ENCODE measurements around the gene PLIN5. TPM values are rescaled to one million over a fixed set of nuclear protein-coding genes. Genes with fewer than 3 reads are reported as not detected.

Gene PLIN5
- total RNA-seq, 1 donor from 2014 or later = 17.2 TPM

DNA sequence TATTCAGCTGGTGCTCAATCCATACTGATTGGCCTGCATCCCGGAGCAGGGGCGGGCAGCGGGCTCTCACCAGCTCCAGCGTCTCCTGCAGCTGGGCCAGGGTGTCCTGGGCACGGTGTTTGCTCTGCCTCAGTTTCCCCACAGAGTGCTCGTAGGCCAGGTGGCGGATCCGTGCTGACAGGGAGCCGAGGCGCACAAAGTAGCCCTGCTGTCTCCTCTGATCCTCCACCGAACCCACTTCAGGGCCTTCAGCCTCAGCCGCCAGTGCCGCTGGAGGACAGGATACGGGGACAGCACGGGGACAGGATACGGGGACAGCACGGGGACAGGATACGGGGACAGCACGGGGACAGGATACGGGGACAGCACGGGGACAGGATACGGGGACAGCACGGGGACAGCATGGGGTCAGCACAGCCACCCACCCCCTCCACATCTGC, 9.4 kb downstream of the PLIN5 start:
- H3K27me3 ChIP-seq = no peaks in the 10 kb centered on the region
- H3K9me3 ChIP-seq = no peaks in the 10 kb centered on the region
- intact Hi-C loops (cut with DNase I) = no loop called here
- DNase-seq (no peak), ATAC-seq (no peak)
- no peaks in the 10 kb centered on the region for H3K36me3 ChIP-seq
- no peak overlapping the region for H3K27ac ChIP-seq
- TF ChIP-seq, protein P1, sequence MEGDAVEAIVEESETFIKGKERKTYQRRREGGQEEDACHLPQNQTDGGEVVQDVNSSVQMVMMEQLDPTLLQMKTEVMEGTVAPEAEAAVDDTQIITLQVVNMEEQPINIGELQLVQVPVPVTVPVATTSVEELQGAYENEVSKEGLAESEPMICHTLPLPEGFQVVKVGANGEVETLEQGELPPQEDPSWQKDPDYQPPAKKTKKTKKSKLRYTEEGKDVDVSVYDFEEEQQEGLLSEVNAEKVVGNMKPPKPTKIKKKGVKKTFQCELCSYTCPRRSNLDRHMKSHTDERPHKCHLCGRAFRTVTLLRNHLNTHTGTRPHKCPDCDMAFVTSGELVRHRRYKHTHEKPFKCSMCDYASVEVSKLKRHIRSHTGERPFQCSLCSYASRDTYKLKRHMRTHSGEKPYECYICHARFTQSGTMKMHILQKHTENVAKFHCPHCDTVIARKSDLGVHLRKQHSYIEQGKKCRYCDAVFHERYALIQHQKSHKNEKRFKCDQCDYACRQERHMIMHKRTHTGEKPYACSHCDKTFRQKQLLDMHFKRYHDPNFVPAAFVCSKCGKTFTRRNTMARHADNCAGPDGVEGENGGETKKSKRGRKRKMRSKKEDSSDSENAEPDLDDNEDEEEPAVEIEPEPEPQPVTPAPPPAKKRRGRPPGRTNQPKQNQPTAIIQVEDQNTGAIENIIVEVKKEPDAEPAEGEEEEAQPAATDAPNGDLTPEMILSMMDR (IDR thresholded peaks at IDR 0.05) = no peak
- H3K4me1 ChIP-seq = no peaks in the 10 kb centered on the region
- no peak overlapping the region for H3K4me3 ChIP-seq

DNA sequence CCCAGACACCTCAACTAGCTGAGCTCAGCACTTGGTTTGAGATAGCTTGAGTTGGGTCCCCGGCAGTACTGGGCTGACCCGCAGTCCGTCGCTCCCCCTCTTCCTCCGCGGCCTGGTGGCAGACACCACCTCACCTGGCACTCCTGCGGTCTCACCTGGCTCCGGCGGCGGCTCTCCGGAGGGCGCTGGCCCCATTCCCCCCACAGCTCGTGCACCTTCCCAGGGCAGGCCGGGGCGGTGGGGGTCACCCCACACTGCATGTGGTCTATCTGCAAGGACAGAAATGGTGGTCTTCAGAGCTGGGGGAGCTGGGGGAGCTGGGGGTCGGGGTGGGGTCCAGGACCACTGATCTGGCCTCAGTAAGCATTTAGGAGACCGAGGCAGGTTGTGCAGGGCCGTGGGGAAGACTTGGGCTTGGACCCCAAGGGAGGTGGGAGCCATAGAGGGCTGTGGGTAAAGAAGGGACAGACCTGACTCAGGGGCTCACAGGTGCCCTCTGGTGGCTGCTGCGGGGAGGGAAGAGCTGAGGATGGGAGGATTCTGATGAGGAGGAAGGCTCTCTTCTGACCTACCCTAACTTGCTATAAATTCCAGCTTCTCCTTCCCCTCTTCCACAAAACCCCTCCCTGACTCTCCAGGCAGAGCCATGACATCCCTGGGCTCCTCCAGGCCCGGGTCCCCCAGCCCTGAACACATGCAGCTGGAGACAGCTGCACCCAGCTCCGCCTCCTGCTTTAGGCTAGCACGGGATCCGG, 10.0 kb downstream of the PLIN5 start:
- no peaks in the 10 kb centered on the region for H3K4me1 ChIP-seq
- ATAC-seq (peak; percentile 80), DNase-seq (peak; percentile 82)
- TF ChIP-seq, protein P1 (IDR thresholded peaks at IDR 0.05) = peak; percentile 74
- no peaks in the 10 kb centered on the region for H3K27me3 ChIP-seq
- intact Hi-C loops (cut with DNase I) = no loop called here
- no peaks in the 10 kb centered on the region for H3K9me3 ChIP-seq
- H3K36me3 ChIP-seq = no peaks in the 10 kb centered on the region
- no peak overlapping the region for H3K4me3 ChIP-seq
- H3K27ac ChIP-seq = no peak overlapping the region

DNA sequence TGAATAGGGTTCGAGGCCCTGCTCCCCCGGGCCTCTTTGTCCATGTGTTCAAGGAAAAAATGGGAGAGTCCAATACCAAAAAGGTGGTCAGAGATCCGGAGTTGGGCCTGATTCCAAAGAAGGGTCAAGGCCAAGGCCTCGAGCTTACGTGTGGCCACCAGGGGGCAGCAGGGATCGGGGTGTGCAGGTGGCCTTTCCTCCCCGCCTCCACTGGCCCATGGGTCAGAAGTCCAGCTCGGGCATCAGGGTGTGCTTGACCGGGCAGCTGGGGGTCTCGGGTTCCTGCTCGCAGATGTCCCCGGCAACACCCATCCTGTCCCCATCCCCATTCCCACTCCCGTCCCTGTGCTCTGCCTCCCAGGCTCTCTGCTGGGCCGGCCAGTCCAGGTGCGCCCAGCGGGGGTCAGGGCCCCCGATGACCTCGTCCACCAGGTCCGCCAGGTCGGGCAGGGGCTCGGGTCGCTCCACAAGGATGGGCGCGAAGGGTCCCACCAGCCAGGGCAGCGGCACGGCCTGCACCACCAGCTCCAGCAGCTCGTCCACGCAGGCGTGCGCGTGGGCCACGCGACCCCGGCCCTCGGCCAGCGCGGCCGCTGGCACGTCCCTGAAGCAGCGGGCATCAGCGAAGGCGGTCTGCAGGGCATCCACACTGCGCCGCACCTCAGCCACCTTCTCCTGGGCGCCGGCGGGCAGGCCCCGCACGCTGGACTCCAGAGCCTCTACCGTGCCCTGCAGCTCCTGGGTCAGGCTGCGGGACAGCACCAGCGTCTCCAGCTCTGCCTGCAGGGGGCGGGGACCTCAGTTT, 11.5 kb downstream of the PLIN5 start:
- H3K4me3 ChIP-seq = no peak overlapping the region
- no peaks in the 10 kb centered on the region for H3K9me3 ChIP-seq
- H3K4me1 ChIP-seq = no peaks in the 10 kb centered on the region
- intact Hi-C loops (cut with DNase I) = no loop called here
- no peaks in the 10 kb centered on the region for H3K36me3 ChIP-seq
- DNase-seq (peak; percentile 83), ATAC-seq (peak; percentile 71)
- no peak overlapping the region for H3K27ac ChIP-seq
- no peaks in the 10 kb centered on the region for H3K27me3 ChIP-seq
- TF ChIP-seq, protein P1 (IDR thresholded peaks at IDR 0.05) = peak; percentile 59

- intact Hi-C loops (cut with DNase I) = no loop called here
- no peak for ATAC-seq
Observed at GRCh38 chr19:4522291-4523002, 12.6 kb downstream of the PLIN5 start.

DNA sequence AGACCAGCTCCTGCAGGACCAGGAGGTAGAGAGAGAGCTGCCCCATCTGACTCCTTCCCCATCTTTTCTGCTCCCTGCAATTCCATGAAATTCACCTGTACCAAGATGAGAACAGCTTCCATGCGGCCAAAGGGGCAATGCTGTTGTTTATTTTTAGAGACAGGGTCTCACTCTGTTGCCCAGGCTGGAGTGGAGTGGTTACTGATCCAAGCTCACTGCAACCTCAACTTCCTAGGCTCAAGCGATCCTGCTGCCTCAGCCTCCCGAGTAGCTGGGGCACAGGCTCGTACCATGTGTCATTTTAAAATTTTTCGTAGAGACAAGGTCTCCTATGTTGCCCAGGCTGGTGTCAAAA, 13.2 kb downstream of the PLIN5 start:
- TF ChIP-seq, protein P1 (IDR thresholded peaks at IDR 0.05) = no peak
- Histone ChIP-seq H3K27me3 (no peaks in the 10 kb centered on the region), H3K4me3 (no peak overlapping the region), H3K4me1 (no peaks in the 10 kb centered on the region), H3K36me3 (no peaks in the 10 kb centered on the region), H3K9me3 (no peaks in the 10 kb centered on the region), H3K27ac (no peak overlapping the region)
- no peak for ATAC-seq
- no peak for DNase-seq
- intact Hi-C loops (cut with DNase I) = no loop called here

More at GRCh38 chr19:4522291-4523002, 12.6 kb downstream of the PLIN5 start:
- no peaks in the 10 kb centered on the region for H3K36me3 ChIP-seq
- no peak for DNase-seq
- TF ChIP-seq, protein P1 (IDR thresholded peaks at IDR 0.05) = no peak
- H3K9me3 ChIP-seq = no peaks in the 10 kb centered on the region
- no peaks in the 10 kb centered on the region for H3K27me3 ChIP-seq
- H3K4me1 ChIP-seq = no peaks in the 10 kb centered on the region
- H3K4me3 ChIP-seq = no peak overlapping the region
- H3K27ac ChIP-seq = no peak overlapping the region
